ENCODE results near the gene SRCIN1. TPM values are rescaled to one million over a fixed set of nuclear protein-coding genes. Genes with fewer than 3 reads are reported as not detected.
"Not testable (repeated sequence)": the region's sequence is repeated elsewhere in the genome, so short reads cannot be mapped to it uniquely, and the experiment has no call there.

SRCIN1 gene
- total RNA-seq, 4 donors from 2014 or later, result 0.44 to 5.4 (median 1.5) TPM

GRCh38 chr17:38485681-38486298 is 120.0 kb downstream of the SRCIN1 start:
- peak in 1 of 2 donors; percentile 5 for TF ChIP-seq EP300 (IDR thresholded peaks at IDR 0.05)
- not testable (repeated sequence) for DNase-seq (ENCODE audit: low spot score in 2 of 2); H3K27me3 ChIP-seq; H3K4me3 ChIP-seq; H3K9me3 ChIP-seq
- 59 to 71% methylated on average over 11 to 13 of the region's 13 CpGs for WGBS, 2 donors
- Histone ChIP-seq H3K4me1 (peaks cover 0 to 54% (median 18%) of the 10 kb centered on the region in 4 donors), H3K27ac (peak overlapping the region; percentile 22 to 85 (median 60)), H3K36me3 (peaks cover 0 to 37% (median 0%) of the 10 kb centered on the region in 3 donors)

DNA sequence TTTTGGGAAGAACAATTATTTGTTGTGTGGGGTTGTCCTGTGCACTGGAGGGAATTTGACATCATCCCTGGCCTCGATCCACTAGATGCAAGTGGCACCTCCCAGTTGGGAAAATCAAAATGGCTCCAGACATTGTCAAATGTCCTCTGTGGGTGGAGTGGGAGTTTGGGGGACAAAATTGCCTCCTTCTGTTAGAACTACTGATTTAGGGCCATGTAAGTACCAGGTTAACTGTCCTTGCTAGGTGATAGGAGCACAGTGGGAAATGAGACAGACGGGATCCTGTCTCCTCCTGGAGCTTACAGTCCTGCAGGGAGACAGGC is 120.6 kb downstream of the SRCIN1 start:
- no peak for DNase-seq (ENCODE audit: low spot score in 2 of 2)
- peaks cover 0 to 31% (median 0%) of the 10 kb centered on the region in 3 donors for H3K36me3 ChIP-seq
- WGBS, 2 donors, result 43 to 53% methylated on average over 2 of the region's 2 CpGs

GRCh38 chr17:38484242-38485145 is 121.3 kb downstream of the SRCIN1 start:
- Histone ChIP-seq H3K4me1 (peaks cover 0 to 55% (median 18%) of the 10 kb centered on the region in 4 donors), H3K27ac (peak overlapping the region; percentile 30 to 83 (median 64)), H3K36me3 (peaks cover 0 to 31% (median 0%) of the 10 kb centered on the region in 3 donors)
- peak; percentile 76 to 92 (median 84) for TF ChIP-seq CTCF (IDR thresholded peaks at IDR 0.05)
- 34 to 37% methylated on average over 20 to 21 of the region's 21 CpGs for WGBS, 2 donors
- not testable (repeated sequence) for H3K4me3 ChIP-seq, H3K27me3 ChIP-seq, H3K9me3 ChIP-seq
- peak; percentile 65 to 82 for DNase-seq (ENCODE audit: low spot score in 2 of 2)

More for the DNA sequence above, 120.6 kb downstream of the SRCIN1 start:
- Histone ChIP-seq H3K27me3 (no peaks in the 10 kb centered on the region), H3K27ac (peak overlapping the region; percentile 22 to 85 (median 60)), H3K4me3 (no peak overlapping the region), H3K4me1 (peaks cover 0 to 55% (median 18%) of the 10 kb centered on the region in 4 donors), H3K9me3 (no peaks in the 10 kb centered on the region)
- TF ChIP-seq CTCF (IDR thresholded peaks at IDR 0.05) (peak in 2 of 5 experiments; percentile 4 to 10), POLR2A (IDR thresholded peaks at IDR 0.05) (no peak), EP300 (IDR thresholded peaks at IDR 0.05) (no peak)

- not testable (repeated sequence) for H3K27me3 ChIP-seq; H3K4me3 ChIP-seq; DNase-seq (ENCODE audit: low spot score in 2 of 2); H3K9me3 ChIP-seq
- Histone ChIP-seq H3K36me3 (peaks cover 0 to 41% (median 0%) of the 10 kb centered on the region in 3 donors), H3K27ac (peak overlapping the region; percentile 10 to 83 (median 47)), H3K4me1 (peaks cover 0 to 55% (median 18%) of the 10 kb centered on the region in 4 donors)
- WGBS, 2 donors, result 51 to 70% methylated on average over 6 to 7 of the region's 8 CpGs
Observed at GRCh38 chr17:38482700-38483043, 123.1 kb downstream of the SRCIN1 start.

DNA sequence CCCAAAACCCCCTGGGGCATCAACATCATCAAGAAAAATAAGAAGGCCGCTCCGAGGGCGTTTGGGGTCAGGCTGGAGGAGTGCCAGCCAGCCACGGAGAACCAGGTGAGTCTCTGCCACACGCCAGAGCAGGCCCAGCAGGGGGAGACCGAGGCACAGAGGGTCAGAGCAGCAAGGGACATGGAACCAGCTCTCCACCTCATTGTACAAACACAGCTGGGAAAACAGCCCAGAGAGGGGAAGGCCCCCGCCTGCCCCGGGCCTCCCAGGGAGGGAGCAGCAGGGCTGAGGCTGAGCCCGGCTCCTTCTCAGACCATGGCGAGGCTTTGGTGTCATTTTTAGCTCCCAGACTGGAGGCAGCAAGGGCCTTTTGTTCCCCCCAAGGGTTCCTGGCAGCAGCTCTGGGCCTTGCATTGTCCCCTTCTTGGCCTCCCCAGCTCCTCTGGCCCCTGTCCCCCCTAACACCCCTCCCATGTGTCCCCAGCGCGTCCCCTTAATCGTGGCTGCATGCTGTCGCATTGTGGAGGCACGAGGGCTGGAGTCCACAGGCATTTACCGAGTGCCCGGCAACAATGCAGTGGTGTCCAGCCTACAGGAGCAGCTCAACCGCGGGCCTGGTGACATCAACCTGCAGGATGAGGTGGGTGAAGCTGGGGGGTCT is 123.6 kb downstream of the SRCIN1 start:
- H3K27me3 ChIP-seq; DNase-seq (ENCODE audit: low spot score in 2 of 2); H3K9me3 ChIP-seq; H3K4me3 ChIP-seq: not testable (repeated sequence)
- peaks cover 0 to 44% (median 0%) of the 10 kb centered on the region in 3 donors for H3K36me3 ChIP-seq
- WGBS, 2 donors, result 33 to 45% methylated on average over 14 of the region's 19 CpGs
- peaks cover 0 to 55% (median 18%) of the 10 kb centered on the region in 4 donors for H3K4me1 ChIP-seq
- H3K27ac ChIP-seq, result peak overlapping the region in 3 of 4 donors; percentile 12 to 81 (median 74)
- peak in 1 of 2 donors; percentile 22 for TF ChIP-seq EP300 (IDR thresholded peaks at IDR 0.05)

Other genes with a start within 250 kb of the SRCIN1 start
- gene ARHGAP23, start 177.5 kb downstream of the SRCIN1 start, total RNA-seq, result 10 to 100 TPM; 41.0 to 80.7 (median 65.7) TPM
- 1 to 10 TPM; 1.3 to 5.7 (median 4.6) TPM for gene EPOP, start 69.0 kb upstream of the SRCIN1 start, total RNA-seq
- gene MLLT6, start 99.3 kb upstream of the SRCIN1 start, total RNA-seq, result 100 to 1,000 TPM in 2 of 4 donors, 10 to 100 TPM in 2; 83.9 to 185 (median 116) TPM
- gene CISD3, start 124.4 kb upstream of the SRCIN1 start, total RNA-seq, result 10 to 100 TPM; 10.2 to 19.2 (median 16.5) TPM
- 10 to 100 TPM in 3 of 4 donors, 1 to 10 TPM in 1; 7.7 to 50.0 (median 17.6) TPM for gene PCGF2, start 142.4 kb upstream of the SRCIN1 start, total RNA-seq
- gene PSMB3, start 146.8 kb upstream of the SRCIN1 start, total RNA-seq, result 100 to 1,000 TPM in 3 of 4 donors, 10 to 100 TPM in 1; 88.8 to 146 (median 141) TPM
- gene PIP4K2B, start 193.6 kb upstream of the SRCIN1 start, total RNA-seq, result 10 to 100 TPM; 47.9 to 79.0 (median 74.8) TPM
- gene CWC25, start 219.4 kb upstream of the SRCIN1 start, total RNA-seq, result 10 to 100 TPM; 19.0 to 43.3 (median 24.9) TPM
- gene RPL23, start 247.8 kb upstream of the SRCIN1 start, total RNA-seq, result 1,000 to 10,000 TPM; 1,112 to 1,642 (median 1,331) TPM